ENCODE results near the gene TBC1D22A. TPM values are rescaled to one million over a fixed set of nuclear protein-coding genes. Genes with fewer than 3 reads are reported as not detected.

TBC1D22A gene
- total RNA-seq, 1 experiment from 2014 or later = 26.0 TPM

DNA sequence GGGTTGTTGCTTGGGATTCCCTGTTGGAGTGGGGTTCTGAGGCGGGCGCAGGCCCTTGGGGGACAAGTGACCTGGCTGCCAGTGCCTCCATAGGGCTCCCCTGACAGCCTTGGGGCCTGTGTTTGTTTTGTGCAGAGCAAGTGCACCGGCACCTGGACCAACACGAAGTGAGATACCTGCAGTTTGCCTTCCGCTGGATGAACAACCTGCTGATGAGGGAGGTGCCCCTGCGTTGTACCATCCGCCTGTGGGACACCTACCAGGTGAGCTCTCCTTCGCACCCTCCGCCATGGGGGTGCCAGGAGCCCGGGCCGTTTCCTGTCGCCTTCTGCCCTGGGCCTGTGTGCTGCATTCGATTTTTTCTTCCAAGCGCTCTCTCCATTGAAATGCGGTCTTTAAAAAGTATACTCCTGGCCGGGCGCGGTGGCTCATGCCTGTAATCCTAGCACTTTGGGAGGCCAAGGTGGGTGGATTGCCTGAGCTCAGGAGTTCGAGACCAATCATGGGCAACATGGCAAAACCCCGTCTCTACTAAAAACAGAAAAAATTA is 274.6 kb downstream of the TBC1D22A start:
- Mint-ChIP-seq H3K27me3 (ENCODE audit: insufficient read depth, unreplicated experiment) (no peaks in the 10 kb centered on the region), H3K36me3 (ENCODE audit: insufficient read depth, unreplicated experiment) (peaks cover 12% of the 10 kb centered on the region), H3K27ac (ENCODE audit: low read depth, unreplicated experiment) (no peak overlapping the region), H3K9me3 (ENCODE audit: unreplicated experiment) (no peaks in the 10 kb centered on the region), H3K4me1 (ENCODE audit: insufficient read depth, unreplicated experiment) (peaks cover 32% of the 10 kb centered on the region), H3K4me3 (ENCODE audit: unreplicated experiment) (no peak overlapping the region)
- intact Hi-C loops (cut with micrococcal nuclease) = no loop called here
- ChIA-PET CTCF (interaction anchor here (0.7 kb wide), 1 partner anchor 27 kb away, joined by 3 read pairs; no protein-coding TSS in a partner anchor), POLR2A (no interaction called here)
- no peak for TF ChIP-seq CTCF (IDR thresholded peaks at IDR 0.05; ENCODE audit: unreplicated experiment)
- BruUV-seq (replicated peaks) = no TSS peak
- no peak for DNase-seq (ENCODE audit: unreplicated experiment)

DNA sequence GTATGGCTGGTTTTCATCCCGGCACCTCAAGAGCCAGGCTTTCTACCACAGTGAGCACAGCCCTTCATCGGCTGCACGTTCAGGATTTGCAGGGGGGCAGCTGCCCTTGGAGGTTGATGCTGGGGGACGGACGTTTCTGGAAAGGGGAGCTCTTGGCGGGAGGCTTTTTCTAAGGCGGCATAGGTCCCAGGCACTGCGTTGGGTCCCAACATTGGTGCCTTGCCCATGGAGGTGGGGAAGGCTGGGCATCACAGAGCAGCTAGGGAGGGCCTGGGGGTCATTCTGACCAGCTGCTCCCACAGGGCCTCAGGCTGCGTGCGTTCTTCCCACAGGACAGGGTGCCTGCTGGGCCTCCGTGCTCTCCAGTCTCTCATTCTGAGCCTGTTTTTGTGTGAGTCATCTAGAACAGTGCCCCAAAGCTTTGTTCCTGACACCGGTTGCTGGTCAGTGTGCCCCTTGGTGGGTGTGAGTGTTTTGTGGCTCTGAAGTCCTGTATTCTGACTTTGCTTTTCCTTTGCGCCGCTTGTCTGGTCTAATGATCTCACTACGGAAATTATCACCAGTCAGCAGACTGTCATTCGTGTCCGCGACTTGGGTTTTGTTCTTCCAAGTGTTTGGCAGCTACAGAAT is 275.9 kb downstream of the TBC1D22A start:
- BruUV-seq (replicated peaks) = no TSS peak
- DNase-seq (ENCODE audit: unreplicated experiment) = no peak
- no peaks in the 10 kb centered on the region for H3K27me3 Mint-ChIP-seq (ENCODE audit: insufficient read depth, unreplicated experiment)
- TF ChIP-seq CTCF (IDR thresholded peaks at IDR 0.05; ENCODE audit: unreplicated experiment) = no peak
- H3K4me1 Mint-ChIP-seq (ENCODE audit: insufficient read depth, unreplicated experiment) = peaks cover 21% of the 10 kb centered on the region
- H3K9me3 Mint-ChIP-seq (ENCODE audit: unreplicated experiment) = no peaks in the 10 kb centered on the region
- no peak overlapping the region for H3K27ac Mint-ChIP-seq (ENCODE audit: low read depth, unreplicated experiment)
- H3K36me3 Mint-ChIP-seq (ENCODE audit: insufficient read depth, unreplicated experiment) = peaks cover 12% of the 10 kb centered on the region
- ChIA-PET POLR2A (no interaction called here), CTCF (interaction anchor here (0.7 kb wide), 1 partner anchor 145 kb away, joined by 3 read pairs; no protein-coding TSS in a partner anchor)
- H3K4me3 Mint-ChIP-seq (ENCODE audit: unreplicated experiment) = no peak overlapping the region
- intact Hi-C loops (cut with micrococcal nuclease) = no loop called here

GRCh38 chr22:47039356-47039755 is 276.9 kb downstream of the TBC1D22A start:
- POLR2A ChIA-PET = no interaction called here
- H3K27ac Mint-ChIP-seq (ENCODE audit: low read depth, unreplicated experiment) = no peak overlapping the region
- H3K27me3 Mint-ChIP-seq (ENCODE audit: insufficient read depth, unreplicated experiment) = no peaks in the 10 kb centered on the region
- TF ChIP-seq CTCF (IDR thresholded peaks at IDR 0.05; ENCODE audit: unreplicated experiment) = no peak
- peaks cover 14% of the 10 kb centered on the region for H3K36me3 Mint-ChIP-seq (ENCODE audit: insufficient read depth, unreplicated experiment)
- CTCF ChIA-PET = interaction anchor here (1.0 to 1.2 kb wide), 2 partner anchors 22 to 476 kb away, joined by 4 read pairs; no protein-coding TSS in a partner anchor
- H3K9me3 Mint-ChIP-seq (ENCODE audit: unreplicated experiment) = no peaks in the 10 kb centered on the region
- BruUV-seq (replicated peaks) = no TSS peak
- intact Hi-C loops (cut with micrococcal nuclease) = no loop called here
- no peak overlapping the region for H3K4me3 Mint-ChIP-seq (ENCODE audit: unreplicated experiment)
- DNase-seq (ENCODE audit: unreplicated experiment) = no peak
- peaks cover 13% of the 10 kb centered on the region for H3K4me1 Mint-ChIP-seq (ENCODE audit: insufficient read depth, unreplicated experiment)

- H3K36me3 Mint-ChIP-seq (ENCODE audit: insufficient read depth, unreplicated experiment) = peaks cover 18% of the 10 kb centered on the region
- ChIA-PET CTCF (interaction anchor here (1.2 kb wide), 1 partner anchor 478 kb away, joined by 4 read pairs; no protein-coding TSS in a partner anchor), POLR2A (no interaction called here)
- H3K4me1 Mint-ChIP-seq (ENCODE audit: insufficient read depth, unreplicated experiment) = peaks cover 6% of the 10 kb centered on the region
- intact Hi-C loops (cut with micrococcal nuclease) = no loop called here
- H3K27ac Mint-ChIP-seq (ENCODE audit: low read depth, unreplicated experiment) = no peak overlapping the region
- no peak for TF ChIP-seq CTCF (IDR thresholded peaks at IDR 0.05; ENCODE audit: unreplicated experiment)
- H3K27me3 Mint-ChIP-seq (ENCODE audit: insufficient read depth, unreplicated experiment) = no peaks in the 10 kb centered on the region
- H3K9me3 Mint-ChIP-seq (ENCODE audit: unreplicated experiment) = no peaks in the 10 kb centered on the region
- no peak for DNase-seq (ENCODE audit: unreplicated experiment)
- H3K4me3 Mint-ChIP-seq (ENCODE audit: unreplicated experiment) = no peak overlapping the region
- no TSS peak for BruUV-seq (replicated peaks)
Observed at GRCh38 chr22:47040486-47041270, 278.2 kb downstream of the TBC1D22A start.
